GM19240 (cell line): Measurements from ENCODE around the gene CYP39A1.
A peak's percentile ranks its signal among the peaks of the same experiment; 100 is the strongest.

ENCODE experiments used
- DNase-seq: peaks from one replicate; pipeline ENCODE4 v3.0.0; 2011; ENCODE audit warnings: low spot score; ENCODE audit not compliant: insufficient read length

The CYP39A1 gene, protein sequence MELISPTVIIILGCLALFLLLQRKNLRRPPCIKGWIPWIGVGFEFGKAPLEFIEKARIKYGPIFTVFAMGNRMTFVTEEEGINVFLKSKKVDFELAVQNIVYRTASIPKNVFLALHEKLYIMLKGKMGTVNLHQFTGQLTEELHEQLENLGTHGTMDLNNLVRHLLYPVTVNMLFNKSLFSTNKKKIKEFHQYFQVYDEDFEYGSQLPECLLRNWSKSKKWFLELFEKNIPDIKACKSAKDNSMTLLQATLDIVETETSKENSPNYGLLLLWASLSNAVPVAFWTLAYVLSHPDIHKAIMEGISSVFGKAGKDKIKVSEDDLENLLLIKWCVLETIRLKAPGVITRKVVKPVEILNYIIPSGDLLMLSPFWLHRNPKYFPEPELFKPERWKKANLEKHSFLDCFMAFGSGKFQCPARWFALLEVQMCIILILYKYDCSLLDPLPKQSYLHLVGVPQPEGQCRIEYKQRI

DNA sequence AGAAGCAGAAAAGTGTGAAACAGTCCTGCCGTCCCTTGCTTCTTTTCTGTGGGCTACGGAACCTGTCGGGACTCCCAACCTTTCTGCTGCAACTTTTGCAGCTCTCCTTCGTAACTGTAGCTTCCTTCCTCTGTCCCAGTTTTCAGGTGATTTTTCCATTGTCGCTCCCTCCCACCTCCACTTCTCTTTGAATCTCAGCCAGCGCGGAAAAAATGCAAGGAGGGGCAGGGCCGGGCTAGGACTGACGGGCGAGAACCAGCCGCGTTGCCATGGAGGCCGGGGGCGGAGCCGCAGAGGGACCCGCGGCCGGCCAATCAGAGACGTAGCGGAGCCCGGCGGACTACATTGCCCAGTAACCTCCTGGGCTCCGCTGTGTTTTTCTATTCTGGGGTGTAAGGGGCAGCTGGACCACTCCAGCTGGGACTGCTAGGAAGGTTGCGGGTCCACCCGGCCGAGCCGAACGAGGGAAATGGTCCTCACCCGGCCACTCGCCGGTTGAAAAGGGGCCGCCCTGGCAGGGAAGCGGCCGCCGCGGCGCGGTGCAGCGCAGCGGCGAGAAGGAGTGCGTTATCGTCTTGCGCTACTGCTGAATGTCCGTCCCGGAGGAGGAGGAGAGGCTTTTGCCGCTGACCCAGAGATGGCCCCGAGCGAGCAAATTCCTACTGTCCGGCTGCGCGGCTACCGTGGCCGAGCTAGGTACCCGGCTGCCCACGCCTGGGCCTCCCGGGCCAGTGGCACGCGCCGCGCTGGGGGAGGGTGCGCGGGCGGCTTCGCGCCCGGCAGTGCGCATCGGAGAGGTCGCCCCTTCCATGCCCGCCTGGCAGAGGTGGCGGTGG, at the start of gene CYP39A1, which contains the start of gene SLC25A27:
Gene CYP39A1 (minus strand): TSS at position 216 of the 836 bp plus-strand sequence. CDS start 236 bp downstream, outside the sequence.
Gene SLC25A27 (plus strand): TSS at position 373 of the 836 bp plus-strand sequence. CDS start 218 bp downstream, at position 591.
- DNase-seq = peak; percentile 72

DNA sequence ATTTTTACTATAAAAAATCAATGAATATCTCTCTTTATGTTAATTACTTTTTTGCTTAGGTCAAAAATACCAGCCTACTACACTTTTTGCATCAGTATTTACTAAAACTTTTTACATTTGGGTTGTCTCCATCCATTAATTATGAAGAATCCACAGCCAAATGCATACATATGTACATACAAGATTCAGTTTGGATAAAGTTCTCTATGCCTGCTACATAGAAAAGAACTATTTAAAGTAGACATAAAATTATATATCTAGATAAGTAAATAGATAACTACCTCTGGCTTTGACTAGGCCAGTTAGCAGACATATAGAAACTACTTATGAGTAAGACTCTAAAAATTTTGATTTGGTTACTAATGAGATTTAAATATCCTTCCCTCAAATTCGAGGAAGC, 47.4 kb upstream of the CYP39A1 start:
- DNase-seq = no peak

DNA sequence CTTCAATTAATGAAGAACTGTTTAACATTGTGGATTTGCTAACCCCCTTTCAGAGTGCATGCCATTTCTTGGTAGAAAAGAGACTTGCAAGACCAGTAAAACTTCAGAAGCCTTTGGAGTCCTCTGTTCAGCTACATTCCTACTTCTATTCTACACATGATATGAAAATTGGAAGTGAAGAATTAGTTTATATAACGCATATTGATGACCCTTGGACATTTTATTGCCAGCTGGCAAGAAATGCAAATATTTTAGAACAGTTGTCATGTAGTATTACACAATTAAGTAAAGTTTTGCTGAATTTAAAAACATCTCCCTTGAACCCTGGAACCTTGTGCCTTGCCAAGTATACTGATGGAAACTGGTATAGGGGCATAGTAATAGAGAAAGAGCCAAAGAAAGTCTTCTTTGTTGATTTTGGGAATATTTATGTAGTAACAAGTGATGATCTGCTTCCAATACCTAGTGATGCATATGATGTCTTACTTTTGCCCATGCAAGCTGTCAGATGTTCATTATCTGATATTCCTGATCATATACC, 38.4 kb upstream of the CYP39A1 start:
- no peak for DNase-seq

DNA sequence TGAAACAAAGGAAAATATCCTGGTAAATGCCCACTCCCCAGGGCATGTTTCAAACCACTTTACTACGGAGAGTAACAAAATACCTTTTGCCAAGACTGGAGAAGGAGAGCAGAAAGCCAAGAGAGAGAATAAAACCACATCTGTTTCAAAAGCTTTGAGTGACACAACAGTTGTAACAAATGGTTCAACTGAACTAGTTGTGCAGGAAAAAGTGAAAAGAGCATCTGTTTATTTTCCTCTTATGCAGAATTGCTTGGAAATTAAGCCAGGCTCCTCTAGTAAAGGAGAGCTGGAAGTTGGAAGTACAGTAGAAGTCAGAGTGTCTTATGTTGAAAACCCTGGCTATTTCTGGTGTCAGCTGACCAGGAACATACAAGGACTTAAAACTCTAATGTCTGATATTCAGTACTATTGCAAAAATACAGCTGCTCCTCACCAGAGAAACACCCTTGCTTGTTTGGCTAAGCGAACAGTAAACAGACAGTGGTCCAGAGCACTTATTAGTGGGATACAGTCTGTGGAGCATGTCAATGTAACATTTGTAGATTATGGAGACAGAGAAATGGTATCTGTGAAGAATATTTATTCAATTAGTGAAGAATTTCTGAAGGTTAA, 37.6 kb upstream of the CYP39A1 start:
- no peak for DNase-seq

DNA sequence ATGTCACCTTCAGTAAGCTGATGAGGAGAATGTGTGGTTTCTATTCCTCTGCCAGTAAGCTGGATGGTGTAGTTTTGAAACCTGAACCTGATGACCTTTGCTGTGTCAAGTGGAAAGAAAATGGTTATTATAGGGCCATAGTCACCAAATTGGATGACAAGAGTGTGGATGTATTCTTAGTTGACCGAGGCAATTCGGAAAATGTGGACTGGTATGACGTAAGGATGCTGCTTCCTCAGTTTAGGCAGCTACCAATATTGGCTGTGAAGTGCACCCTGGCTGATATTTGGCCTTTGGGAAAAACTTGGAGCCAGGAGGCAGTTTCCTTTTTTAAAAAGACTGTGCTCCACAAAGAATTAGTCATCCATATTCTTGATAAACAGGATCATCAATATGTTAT, 37.0 kb upstream of the CYP39A1 start:
- DNase-seq = no peak

DNA sequence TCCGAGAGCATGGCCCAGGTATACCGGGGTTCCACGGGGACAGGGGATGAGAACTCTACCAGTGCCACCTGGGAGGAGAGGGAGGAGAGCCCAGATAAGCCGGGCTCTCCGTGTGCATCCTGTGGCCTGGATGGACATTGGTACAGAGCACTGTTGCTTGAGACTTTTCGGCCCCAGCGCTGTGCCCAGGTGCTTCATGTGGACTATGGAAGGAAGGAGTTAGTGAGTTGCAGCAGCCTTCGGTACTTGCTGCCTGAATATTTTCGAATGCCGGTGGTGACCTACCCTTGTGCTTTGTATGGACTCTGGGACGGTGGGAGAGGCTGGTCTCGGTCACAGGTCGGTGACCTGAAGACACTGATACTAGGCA, 36.3 kb upstream of the CYP39A1 start:
- DNase-seq = no peak

DNA sequence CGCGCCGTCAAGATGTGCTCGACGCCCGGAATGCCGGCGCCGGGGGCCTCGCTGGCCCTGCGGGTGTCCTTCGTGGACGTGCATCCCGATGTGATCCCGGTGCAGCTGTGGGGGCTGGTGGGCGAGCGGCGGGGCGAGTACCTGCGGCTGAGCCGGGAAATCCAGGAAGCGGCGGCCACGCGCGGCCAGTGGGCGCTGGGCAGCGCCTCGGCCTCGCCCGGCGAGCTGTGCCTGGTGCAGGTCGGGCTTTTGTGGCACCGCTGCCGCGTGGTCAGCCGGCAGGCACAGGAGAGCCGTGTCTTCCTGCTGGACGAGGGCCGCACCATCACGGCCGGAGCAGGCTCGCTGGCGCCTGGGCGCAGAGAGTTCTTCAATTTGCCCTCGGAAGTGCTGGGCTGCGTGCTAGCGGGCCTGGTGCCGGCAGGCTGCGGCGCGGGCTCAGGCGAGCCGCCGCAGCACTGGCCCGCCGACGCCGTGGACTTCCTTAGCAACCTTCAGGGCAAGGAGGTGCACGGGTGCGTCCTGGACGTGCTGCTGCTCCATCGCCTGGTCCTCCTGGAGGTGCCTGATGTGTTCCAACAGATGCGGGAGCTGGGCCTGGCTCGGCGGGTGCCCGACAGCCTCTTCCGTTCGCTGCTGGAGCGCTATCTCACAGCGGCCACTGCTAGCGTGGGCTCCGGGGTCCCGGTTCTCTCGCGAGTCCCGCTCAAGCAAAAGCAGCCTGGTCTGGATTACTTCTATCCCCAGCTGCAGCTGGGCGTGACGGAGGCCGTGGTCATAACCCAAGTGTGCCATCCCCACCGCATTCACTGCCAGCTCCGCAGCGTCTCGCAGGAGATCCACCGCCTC, 35.7 kb upstream of the CYP39A1 start:
- no peak for DNase-seq

DNA sequence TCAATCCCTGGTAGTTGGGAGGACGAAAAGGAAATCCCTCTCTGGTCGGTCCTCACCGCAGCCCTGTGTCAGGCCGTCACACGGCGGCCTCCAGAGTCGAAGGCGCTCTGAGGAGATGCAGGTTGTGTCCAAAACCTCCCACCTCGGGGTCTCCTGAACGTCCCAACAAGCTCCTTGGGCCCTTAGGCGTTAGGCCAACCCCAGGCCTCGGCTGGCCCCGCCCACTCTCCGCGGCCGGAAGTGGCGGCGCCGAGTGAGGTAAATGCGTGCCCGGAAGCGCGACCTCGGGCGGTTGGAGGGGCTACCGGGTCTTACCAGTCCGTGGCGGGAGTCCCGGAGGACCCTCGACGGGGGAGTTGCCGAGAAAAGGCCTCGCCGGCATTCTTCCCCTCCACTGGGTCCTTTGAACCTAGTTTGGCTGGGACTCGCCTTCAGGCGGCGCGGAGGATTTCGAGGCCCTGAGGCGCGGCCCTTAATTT, 35.0 kb upstream of the CYP39A1 start, which contains the start of gene TDRD6:
Gene TDRD6 (plus strand): TSS at position 267 of the 479 bp plus-strand sequence. CDS start 244 bp downstream, outside the sequence.
- DNase-seq = no peak

DNA sequence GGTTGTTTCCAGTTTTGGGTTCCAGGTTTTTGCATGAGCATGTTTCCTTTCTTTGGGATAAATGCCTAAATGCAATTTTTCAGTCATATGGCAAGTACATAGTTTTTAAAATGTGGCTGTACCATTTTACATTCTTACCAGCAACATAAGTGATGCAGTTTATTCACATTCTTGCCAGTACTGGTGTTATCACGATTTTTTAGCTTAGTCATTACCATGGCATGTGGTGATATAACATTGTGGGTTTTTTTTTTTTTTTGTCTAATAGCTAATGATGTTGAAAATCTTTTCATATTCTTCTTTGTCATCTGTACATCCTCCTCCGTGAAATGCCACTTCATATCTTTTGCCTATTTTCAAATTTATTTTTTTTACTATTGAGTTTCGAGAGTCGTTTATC, 32.2 kb upstream of the CYP39A1 start:
- DNase-seq = no peak

DNA sequence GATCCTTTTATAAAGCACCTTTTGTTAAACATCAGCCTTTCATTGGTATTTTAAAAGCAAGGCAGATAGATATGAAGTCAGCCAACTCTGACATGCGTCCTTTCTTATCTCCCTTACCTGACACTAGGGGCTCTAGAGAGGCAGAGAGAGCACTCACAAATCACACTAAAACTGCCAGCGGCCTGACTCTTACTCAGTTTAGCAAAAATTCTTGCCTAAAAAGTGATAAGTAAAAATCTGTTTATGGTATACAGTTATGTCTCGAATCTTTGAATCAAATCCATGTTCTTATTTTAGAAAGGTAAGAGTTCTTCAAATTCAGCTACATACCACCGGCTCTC, 24.7 kb upstream of the CYP39A1 start:
- DNase-seq = no peak

DNA sequence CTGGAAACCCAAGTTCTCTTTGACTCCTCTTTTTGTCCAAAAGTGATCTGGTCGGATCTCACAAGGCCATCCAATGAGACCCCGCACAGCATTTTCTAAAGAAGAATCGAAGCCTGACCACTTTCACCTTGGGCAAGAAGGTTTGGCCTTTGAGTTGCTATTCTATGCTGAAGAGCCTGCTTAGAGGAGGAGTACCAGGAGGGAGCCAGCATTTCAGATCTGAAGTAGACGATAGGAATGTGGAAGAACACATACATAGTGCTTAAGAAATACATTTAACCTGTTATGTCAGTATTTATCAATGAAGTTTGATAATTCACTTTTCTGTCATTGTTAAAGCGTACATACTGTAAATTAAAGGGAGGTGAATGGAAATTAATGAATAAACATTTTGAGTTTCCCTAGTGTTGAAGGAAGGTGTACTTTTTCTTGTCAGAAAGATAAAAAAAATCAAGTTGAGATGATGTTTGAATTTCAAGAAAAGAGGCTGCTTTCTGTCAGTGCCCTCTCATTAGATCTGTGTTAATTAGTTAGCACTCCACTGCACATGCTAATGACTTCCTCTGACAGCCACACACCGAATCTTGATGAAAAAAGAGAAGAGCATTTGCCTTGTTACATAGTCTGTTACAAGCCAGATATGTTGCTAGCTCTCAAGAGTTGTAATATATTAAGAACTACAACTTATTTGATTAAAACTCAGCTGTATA, 24.1 kb upstream of the CYP39A1 start:
- no peak for DNase-seq

DNA sequence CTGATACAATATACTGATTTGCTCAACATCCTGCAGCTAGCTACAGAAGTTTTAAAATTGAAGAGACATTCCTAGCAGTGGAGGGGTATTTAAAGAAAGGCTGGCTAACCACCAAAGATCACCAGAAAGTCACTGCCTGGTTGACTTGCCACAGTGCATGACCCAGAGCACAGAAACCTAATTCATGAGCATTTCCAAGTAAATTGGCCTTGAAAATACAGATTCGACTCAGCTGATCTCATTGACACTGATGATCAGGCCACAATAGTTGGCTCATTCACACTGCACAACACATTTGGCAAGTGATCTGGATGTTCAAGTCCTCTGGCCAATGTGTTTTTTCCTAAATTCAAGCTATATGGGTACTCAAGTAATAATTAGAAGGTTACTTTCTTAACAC, 21.8 kb upstream of the CYP39A1 start:
- no peak for DNase-seq

DNA sequence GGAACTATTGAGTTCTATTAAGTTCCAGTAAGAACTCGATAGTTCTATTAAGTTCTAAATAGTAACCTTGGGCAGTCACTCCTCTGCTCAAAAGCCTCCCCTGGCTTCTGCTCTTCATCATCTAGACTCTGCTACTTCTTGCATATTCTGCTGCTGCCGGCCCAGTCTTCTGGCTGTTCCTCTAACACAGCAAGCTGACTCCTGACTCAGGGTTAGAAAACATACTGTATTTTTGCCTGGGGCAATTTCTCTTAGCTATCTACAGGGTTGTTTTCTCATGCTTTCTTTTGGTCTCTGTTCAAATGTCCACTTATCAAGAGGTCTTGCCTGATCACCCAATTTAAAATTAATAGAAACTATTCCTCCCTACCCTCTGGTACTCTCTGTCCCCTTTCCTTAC, 14.8 kb upstream of the CYP39A1 start:
- DNase-seq = no peak

DNA sequence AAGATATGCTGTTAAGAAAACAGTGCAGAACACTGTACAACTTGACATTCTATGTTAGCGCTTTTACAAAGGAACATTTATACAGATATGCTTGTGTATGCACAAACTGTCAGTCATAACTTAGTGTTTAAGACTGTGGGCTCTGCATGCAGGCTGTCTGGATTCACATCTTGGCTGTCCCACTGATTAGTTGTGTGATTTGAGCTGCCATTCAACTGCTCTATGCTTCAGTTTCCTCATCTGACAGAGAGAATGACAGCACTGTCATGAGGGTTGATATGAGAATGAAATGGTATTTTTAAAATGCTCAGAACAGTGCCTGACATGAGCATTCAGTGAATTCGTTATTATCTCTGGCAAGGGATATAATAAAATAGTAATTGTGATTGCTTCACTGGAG, 8.9 kb upstream of the CYP39A1 start:
- DNase-seq = no peak

DNA sequence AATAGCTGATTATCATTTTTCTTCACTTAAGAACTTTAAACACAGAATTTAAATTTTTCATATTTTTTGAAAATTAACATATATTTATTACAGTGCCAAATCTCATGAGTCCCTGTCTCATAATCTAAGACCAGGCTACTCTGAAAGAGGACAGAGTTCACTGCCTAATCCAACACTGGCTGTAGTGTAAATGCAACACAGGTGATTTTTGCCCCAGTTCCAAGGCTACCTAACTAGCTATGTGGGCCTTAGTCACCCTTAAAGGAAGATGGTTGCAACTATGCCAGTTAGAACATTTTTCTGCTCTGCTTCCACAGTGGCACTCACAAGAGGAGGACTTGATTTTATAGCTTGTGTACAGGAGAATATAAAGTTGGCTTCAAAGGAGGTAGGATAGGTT, 5.0 kb upstream of the CYP39A1 start:
- DNase-seq = no peak

DNA sequence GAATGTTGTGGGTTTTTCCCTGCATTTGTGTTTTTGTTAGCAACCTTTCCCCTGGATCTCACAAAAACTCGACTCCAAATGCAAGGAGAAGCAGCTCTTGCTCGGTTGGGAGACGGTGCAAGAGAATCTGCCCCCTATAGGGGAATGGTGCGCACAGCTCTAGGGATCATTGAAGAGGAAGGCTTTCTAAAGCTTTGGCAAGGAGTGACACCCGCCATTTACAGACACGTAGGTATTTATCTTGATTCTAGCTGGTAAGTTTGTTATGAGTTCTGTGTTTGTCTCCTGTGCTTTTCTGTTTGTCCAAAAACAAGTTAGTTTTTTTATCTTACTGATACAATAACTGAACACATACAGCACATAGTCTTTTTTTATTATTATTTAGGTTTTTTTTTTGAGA, 3.2 kb upstream of the CYP39A1 start:
- DNase-seq = no peak

DNA sequence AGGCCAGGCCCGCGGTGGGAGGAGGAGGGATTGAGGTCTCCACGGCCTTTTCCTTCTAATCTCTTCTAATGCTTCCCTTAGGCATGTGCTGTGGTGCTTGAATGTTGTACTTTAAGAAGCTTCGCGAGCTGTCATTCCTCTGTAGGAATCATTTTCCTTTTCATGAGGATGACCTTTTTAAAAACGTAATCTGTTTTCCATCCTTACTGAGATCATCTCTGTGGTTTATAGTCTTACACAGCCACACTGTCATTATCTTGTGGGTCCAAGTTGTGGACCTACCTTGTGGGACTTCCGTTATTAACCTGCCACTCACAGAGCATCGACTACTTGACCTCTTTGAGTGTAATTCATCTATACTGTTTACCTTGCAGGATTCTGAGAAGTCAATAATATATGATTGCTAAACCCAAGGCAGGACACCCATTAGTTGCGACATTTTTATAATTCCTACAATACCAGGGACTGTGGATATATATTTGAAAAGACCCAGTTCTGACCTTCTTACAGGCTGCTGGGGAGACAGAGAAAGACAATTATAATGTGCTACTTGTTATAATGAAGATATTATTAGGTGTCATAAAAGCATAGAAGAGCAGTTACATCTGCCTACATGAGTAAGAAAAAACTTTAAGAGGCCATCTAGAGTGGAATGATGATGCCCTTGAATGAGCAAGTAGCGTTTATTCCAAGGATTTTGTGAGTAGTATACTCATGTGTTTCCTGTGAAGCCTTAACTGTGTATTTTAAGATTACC, 999 bp upstream of the CYP39A1 start:
- DNase-seq = no peak

DNA sequence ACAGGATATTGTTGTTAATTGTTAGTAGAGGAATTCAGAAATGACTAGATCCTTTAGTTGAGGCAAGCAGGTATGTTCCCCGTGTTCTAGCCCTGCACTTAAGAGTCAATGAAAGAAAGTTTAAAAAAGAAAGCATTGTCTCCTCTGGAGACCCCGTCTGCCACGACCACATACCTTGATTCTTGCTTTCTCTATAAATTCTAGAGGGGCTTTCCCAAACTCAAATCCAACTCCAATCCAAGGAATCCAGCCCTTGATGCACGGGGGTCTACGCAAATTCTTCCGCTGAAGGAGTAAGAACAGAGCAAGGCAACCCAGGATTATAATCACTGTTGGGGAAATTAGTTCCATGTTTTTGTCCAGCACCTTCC, 401 bp downstream of the CYP39A1 start:
- no peak for DNase-seq

DNA sequence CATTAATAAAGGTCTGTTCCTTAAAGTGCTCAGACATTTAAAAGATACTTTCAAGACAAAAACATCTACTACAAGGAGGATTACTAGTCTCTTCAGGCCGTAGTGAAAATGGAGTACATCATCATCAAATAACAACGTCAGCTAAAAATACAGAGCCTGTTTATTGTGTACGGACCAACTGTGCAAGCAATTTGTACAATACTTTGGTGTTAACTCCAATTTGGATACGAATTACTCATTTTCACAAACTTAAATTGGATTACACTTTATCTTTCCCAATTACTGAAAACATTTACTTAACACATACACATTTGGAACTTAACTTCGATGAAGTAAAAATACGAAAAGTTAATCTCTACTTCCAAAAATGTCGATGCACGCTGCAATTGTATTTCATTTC, 802 bp downstream of the CYP39A1 start:
- no peak for DNase-seq
